ENCODE data around the gene LIPI.
A peak's percentile ranks its signal among the peaks of the same experiment; 100 is the strongest.

LIPI gene

GRCh38 chr21:14124266-14124665 lies 86.5 kb downstream of the LIPI start:
- no peak for DNase-seq (ENCODE audit: low spot score)
- in situ Hi-C loops (cut with MboI; ENCODE audit: low sequenced_read_pairs, unreplicated experiment): no loop called here
- TF ChIP-seq, protein P1, sequence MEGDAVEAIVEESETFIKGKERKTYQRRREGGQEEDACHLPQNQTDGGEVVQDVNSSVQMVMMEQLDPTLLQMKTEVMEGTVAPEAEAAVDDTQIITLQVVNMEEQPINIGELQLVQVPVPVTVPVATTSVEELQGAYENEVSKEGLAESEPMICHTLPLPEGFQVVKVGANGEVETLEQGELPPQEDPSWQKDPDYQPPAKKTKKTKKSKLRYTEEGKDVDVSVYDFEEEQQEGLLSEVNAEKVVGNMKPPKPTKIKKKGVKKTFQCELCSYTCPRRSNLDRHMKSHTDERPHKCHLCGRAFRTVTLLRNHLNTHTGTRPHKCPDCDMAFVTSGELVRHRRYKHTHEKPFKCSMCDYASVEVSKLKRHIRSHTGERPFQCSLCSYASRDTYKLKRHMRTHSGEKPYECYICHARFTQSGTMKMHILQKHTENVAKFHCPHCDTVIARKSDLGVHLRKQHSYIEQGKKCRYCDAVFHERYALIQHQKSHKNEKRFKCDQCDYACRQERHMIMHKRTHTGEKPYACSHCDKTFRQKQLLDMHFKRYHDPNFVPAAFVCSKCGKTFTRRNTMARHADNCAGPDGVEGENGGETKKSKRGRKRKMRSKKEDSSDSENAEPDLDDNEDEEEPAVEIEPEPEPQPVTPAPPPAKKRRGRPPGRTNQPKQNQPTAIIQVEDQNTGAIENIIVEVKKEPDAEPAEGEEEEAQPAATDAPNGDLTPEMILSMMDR (IDR thresholded peaks at IDR 0.05; ENCODE audit: borderline replicate concordance, control extremely low read depth, extremely low read depth, insufficient read depth, missing control alignments): no peak

DNA sequence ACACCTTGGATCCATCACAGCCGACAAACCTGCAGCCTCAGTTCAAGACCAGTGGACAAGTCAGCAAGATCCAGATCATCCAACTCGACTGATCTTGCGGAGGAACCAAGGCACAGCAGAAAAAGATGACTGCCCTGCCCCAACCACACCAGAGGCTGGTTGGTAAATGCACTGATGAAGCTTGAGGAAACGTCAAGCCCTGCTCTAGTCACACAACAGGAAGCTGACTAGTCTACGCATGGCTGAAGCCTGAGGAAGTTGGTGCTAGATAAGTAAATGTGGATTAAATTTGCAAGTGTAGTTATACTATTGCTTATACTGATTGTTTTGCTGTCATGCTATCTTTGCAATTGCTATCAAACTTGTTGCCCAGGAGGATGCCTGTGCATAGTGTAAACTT lies 89.0 kb downstream of the LIPI start:
- TF ChIP-seq, protein P1 (IDR thresholded peaks at IDR 0.05; ENCODE audit: borderline replicate concordance, control extremely low read depth, extremely low read depth, insufficient read depth, missing control alignments): no peak
- DNase-seq (ENCODE audit: low spot score): no peak
- in situ Hi-C loops (cut with MboI; ENCODE audit: low sequenced_read_pairs, unreplicated experiment): no loop called here

- TF ChIP-seq, protein P1 (IDR thresholded peaks at IDR 0.05; ENCODE audit: borderline replicate concordance, control extremely low read depth, extremely low read depth, insufficient read depth, missing control alignments): peak; percentile 85
- DNase-seq (ENCODE audit: low spot score): peak; percentile 38
- in situ Hi-C loops (cut with MboI; ENCODE audit: low sequenced_read_pairs, unreplicated experiment): no loop called here
Observed at GRCh38 chr21:14120091-14120734, 90.5 kb downstream of the LIPI start.

- no peak for DNase-seq (ENCODE audit: low spot score)
- in situ Hi-C loops (cut with MboI; ENCODE audit: low sequenced_read_pairs, unreplicated experiment): no loop called here
- TF ChIP-seq, protein P1 (IDR thresholded peaks at IDR 0.05; ENCODE audit: borderline replicate concordance, control extremely low read depth, extremely low read depth, insufficient read depth, missing control alignments): no peak
Observed at GRCh38 chr21:14119038-14119437, 91.7 kb downstream of the LIPI start.

GRCh38 chr21:14116080-14116481 lies 94.7 kb downstream of the LIPI start:
- TF ChIP-seq, protein P1 (IDR thresholded peaks at IDR 0.05; ENCODE audit: borderline replicate concordance, control extremely low read depth, extremely low read depth, insufficient read depth, missing control alignments): no peak
- peak; percentile 41 for DNase-seq (ENCODE audit: low spot score)
- in situ Hi-C loops (cut with MboI; ENCODE audit: low sequenced_read_pairs, unreplicated experiment): no loop called here

GRCh38 chr21:14115646-14116045 lies 95.1 kb downstream of the LIPI start:
- DNase-seq (ENCODE audit: low spot score): no peak
- TF ChIP-seq, protein P1 (IDR thresholded peaks at IDR 0.05; ENCODE audit: borderline replicate concordance, control extremely low read depth, extremely low read depth, insufficient read depth, missing control alignments): no peak
- in situ Hi-C loops (cut with MboI; ENCODE audit: low sequenced_read_pairs, unreplicated experiment): no loop called here
